ENCODE data around the gene TEAD1. TPM values are rescaled to one million over a fixed set of nuclear protein-coding genes. Genes with fewer than 3 reads are reported as not detected.

Gene TEAD1
- polyA plus RNA-seq, 10 donors, result 78.8 to 120 (median 100) TPM

GRCh38 chr11:12787847-12788246, 113.6 kb downstream of the TEAD1 start:
- DNase-seq, result no peak

- no peak for DNase-seq
Observed at GRCh38 chr11:12789054-12789453, 114.8 kb downstream of the TEAD1 start.

GRCh38 chr11:12789596-12790215, 115.5 kb downstream of the TEAD1 start:
- no peak for DNase-seq

- no peak for DNase-seq
Observed at GRCh38 chr11:12790861-12791616, 116.8 kb downstream of the TEAD1 start.

GRCh38 chr11:12792018-12792417, 117.8 kb downstream of the TEAD1 start:
- no peak for DNase-seq

GRCh38 chr11:12792590-12792989, 118.4 kb downstream of the TEAD1 start:
- no peak for DNase-seq

GRCh38 chr11:12793065-12793464, 118.8 kb downstream of the TEAD1 start:
- no peak for DNase-seq

GRCh38 chr11:12793506-12793905, 119.3 kb downstream of the TEAD1 start:
- DNase-seq, result no peak

- no peak for DNase-seq
Observed at GRCh38 chr11:12794576-12795230, 120.5 kb downstream of the TEAD1 start.

GRCh38 chr11:12797996-12798395, 123.8 kb downstream of the TEAD1 start:
- DNase-seq, result no peak

- DNase-seq, result no peak
Observed at GRCh38 chr11:12798609-12799011, 124.4 kb downstream of the TEAD1 start.

- DNase-seq, result no peak
Observed at GRCh38 chr11:12799334-12799835, 125.2 kb downstream of the TEAD1 start.

- no peak for DNase-seq
Observed at GRCh38 chr11:12800032-12800671, 125.9 kb downstream of the TEAD1 start.

GRCh38 chr11:12800871-12801270, 126.7 kb downstream of the TEAD1 start:
- DNase-seq, result no peak

- no peak for DNase-seq
Observed at GRCh38 chr11:12801976-12802375, 127.8 kb downstream of the TEAD1 start.

GRCh38 chr11:12802418-12803085, 128.3 kb downstream of the TEAD1 start:
- DNase-seq, result no peak

- DNase-seq, result no peak
Observed at GRCh38 chr11:12803086-12803826, 129.0 kb downstream of the TEAD1 start.

GRCh38 chr11:12806113-12806512, 131.9 kb downstream of the TEAD1 start:
- no peak for DNase-seq

- no peak for DNase-seq
Observed at GRCh38 chr11:12807621-12808020, 133.4 kb downstream of the TEAD1 start.

GRCh38 chr11:12808519-12808918, 134.3 kb downstream of the TEAD1 start:
- no peak for DNase-seq

- DNase-seq, result no peak
Observed at GRCh38 chr11:12809364-12809763, 135.1 kb downstream of the TEAD1 start.
